ENCODE measurements around the gene CSF2. TPM values are rescaled to one million over a fixed set of nuclear protein-coding genes. Genes with fewer than 3 reads are reported as not detected.

CSF2 gene
- total RNA-seq, 2 donors from 2014 or later, result not detected

- H3K9me3 ChIP-seq, result peaks cover 0 to 11% of the 10 kb centered on the region in 2 donors
- DNase-seq (ENCODE audit: low spot score), result no peak
- TF ChIP-seq CTCF (IDR thresholded peaks at IDR 0.05), result no peak
- no peak overlapping the region for H3K4me3 ChIP-seq
- no peaks in the 10 kb centered on the region for H3K4me1 ChIP-seq
- no peaks in the 10 kb centered on the region for H3K36me3 ChIP-seq
- H3K27ac ChIP-seq, result no peak overlapping the region
- no peaks in the 10 kb centered on the region for H3K27me3 ChIP-seq
These were observed 36.6 kb downstream of the CSF2 start for GRCh38 chr5:132110195-132110594.

GRCh38 chr5:132110930-132111329 is 37.3 kb downstream of the CSF2 start:
- no peak overlapping the region for H3K27ac ChIP-seq
- DNase-seq (ENCODE audit: low spot score), result no peak
- no peaks in the 10 kb centered on the region for H3K36me3 ChIP-seq
- no peak for TF ChIP-seq CTCF (IDR thresholded peaks at IDR 0.05)
- no peaks in the 10 kb centered on the region for H3K27me3 ChIP-seq
- no peak overlapping the region for H3K4me3 ChIP-seq
- no peaks in the 10 kb centered on the region for H3K4me1 ChIP-seq
- peaks cover 0 to 11% of the 10 kb centered on the region in 2 donors for H3K9me3 ChIP-seq

- no peak overlapping the region for H3K4me3 ChIP-seq
- no peaks in the 10 kb centered on the region for H3K4me1 ChIP-seq
- H3K27ac ChIP-seq, result no peak overlapping the region
- H3K9me3 ChIP-seq, result peaks cover 0 to 11% of the 10 kb centered on the region in 2 donors
- H3K27me3 ChIP-seq, result no peaks in the 10 kb centered on the region
- no peak for TF ChIP-seq CTCF (IDR thresholded peaks at IDR 0.05)
- no peaks in the 10 kb centered on the region for H3K36me3 ChIP-seq
- no peak for DNase-seq (ENCODE audit: low spot score)
These were observed 38.5 kb downstream of the CSF2 start for GRCh38 chr5:132112111-132112510.

GRCh38 chr5:132114150-132115121 is 40.8 kb downstream of the CSF2 start:
- H3K27me3 ChIP-seq, result no peaks in the 10 kb centered on the region
- no peak for DNase-seq (ENCODE audit: low spot score)
- no peak overlapping the region for H3K4me3 ChIP-seq
- no peaks in the 10 kb centered on the region for H3K36me3 ChIP-seq
- no peaks in the 10 kb centered on the region for H3K4me1 ChIP-seq
- H3K9me3 ChIP-seq, result peaks cover 0 to 11% of the 10 kb centered on the region in 2 donors
- no peak overlapping the region for H3K27ac ChIP-seq
- no peak for TF ChIP-seq CTCF (IDR thresholded peaks at IDR 0.05)

- no peak overlapping the region for H3K27ac ChIP-seq
- TF ChIP-seq CTCF (IDR thresholded peaks at IDR 0.05), result no peak
- no peaks in the 10 kb centered on the region for H3K4me1 ChIP-seq
- no peaks in the 10 kb centered on the region for H3K36me3 ChIP-seq
- H3K4me3 ChIP-seq, result no peak overlapping the region
- no peak for DNase-seq (ENCODE audit: low spot score)
- H3K27me3 ChIP-seq, result no peaks in the 10 kb centered on the region
- H3K9me3 ChIP-seq, result peaks cover 0 to 11% of the 10 kb centered on the region in 2 donors
These were observed 41.8 kb downstream of the CSF2 start for GRCh38 chr5:132115375-132115774.
